OCI-LY1 (cell line): Measurements from ENCODE around the gene KRT32.

Experiments used
- CTCF ChIP-seq: fragments of 200-600 bp; sonication (generic), shearing (Covaris generic); IDR thresholded peaks from 2 replicates; pipeline ENCODE4 v1.5.1; 2017; ENCODE audit warnings: mild to moderate bottlenecking, antibody characterized with exemption, low read length, moderate library complexity, mixed read lengths
- EZH2 ChIP-seq: fragments of 200-600 bp; sonication (generic), shearing (Covaris generic); IDR thresholded peaks from 2 replicates; pipeline ENCODE4 v1.8.0; 2017; ENCODE audit warnings: borderline replicate concordance, mixed run types, mild to moderate bottlenecking, antibody characterized with exemption, low read length, moderate library complexity, mixed read lengths

DNA sequence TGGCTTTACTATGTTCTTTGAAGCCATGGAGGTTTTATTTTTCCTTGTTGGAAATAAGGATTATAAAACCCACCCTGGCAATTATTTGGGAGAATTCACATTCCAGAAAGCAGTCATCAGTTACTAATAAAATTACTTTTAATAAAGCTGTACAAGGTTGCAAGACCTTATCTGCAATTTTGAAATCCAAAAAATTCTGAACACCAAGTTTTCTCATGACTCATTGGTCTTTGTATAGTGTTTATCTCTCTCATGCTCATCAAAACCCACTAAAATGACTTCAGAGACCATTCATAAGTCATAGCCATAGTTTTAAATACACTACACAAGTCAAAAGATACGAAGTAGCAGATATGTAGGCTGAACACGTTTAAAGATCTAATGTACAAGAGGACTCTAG lies 20.4 kb downstream of the KRT32 start:
- TF ChIP-seq EZH2 (no peak), CTCF (no peak)
